GM19324 (cell line): ENCODE data around the gene C6orf89.
"Not testable (repeated sequence)": the region's sequence is repeated elsewhere in the genome, so short reads cannot be mapped to it uniquely, and the experiment has no call there.

Experiments
- ATAC-seq: cut with Tn5 transposase; IDR thresholded peaks from one replicate; pipeline ENCODE4 v1.9.1; 2021; ENCODE audit warnings: mild to moderate bottlenecking, moderate library complexity; ENCODE audit not compliant: unreplicated experiment, low FRiP score

The C6orf89 gene

GRCh38 chr6:36917541-36918193 lies 31.9 kb downstream of the C6orf89 start:
- ATAC-seq, result no peak

GRCh38 chr6:36920049-36920448 lies 34.3 kb downstream of the C6orf89 start:
- no peak for ATAC-seq

GRCh38 chr6:36920546-36920945 lies 34.8 kb downstream of the C6orf89 start:
- no peak for ATAC-seq

- ATAC-seq, result no peak
Observed at GRCh38 chr6:36924131-36924530, 38.4 kb downstream of the C6orf89 start.

GRCh38 chr6:36924778-36925374 lies 39.1 kb downstream of the C6orf89 start:
- ATAC-seq, result no peak

- no peak for ATAC-seq
Observed at GRCh38 chr6:36925809-36926208, 40.1 kb downstream of the C6orf89 start.

GRCh38 chr6:36926708-36927513 lies 41.2 kb downstream of the C6orf89 start:
- no peak for ATAC-seq

GRCh38 chr6:36927691-36928546 lies 42.2 kb downstream of the C6orf89 start:
- ATAC-seq, result no peak

- ATAC-seq, result no peak
Observed at GRCh38 chr6:36928547-36928918, 42.8 kb downstream of the C6orf89 start.

GRCh38 chr6:36929152-36929551 lies 43.4 kb downstream of the C6orf89 start:
- no peak for ATAC-seq

- no peak for ATAC-seq
Observed at GRCh38 chr6:36929607-36930006, 43.9 kb downstream of the C6orf89 start.

- no peak for ATAC-seq
Observed at GRCh38 chr6:36930483-36930882, 44.7 kb downstream of the C6orf89 start.

GRCh38 chr6:36933102-36933501 lies 47.4 kb downstream of the C6orf89 start:
- ATAC-seq, result no peak

- ATAC-seq, result no peak
Observed at GRCh38 chr6:36933519-36933918, 47.8 kb downstream of the C6orf89 start.

GRCh38 chr6:36934901-36935300 lies 49.1 kb downstream of the C6orf89 start:
- no peak for ATAC-seq

GRCh38 chr6:36936824-36937223 lies 51.1 kb downstream of the C6orf89 start:
- no peak for ATAC-seq

GRCh38 chr6:36937896-36938295 lies 52.1 kb downstream of the C6orf89 start:
- ATAC-seq, result no peak

- no peak for ATAC-seq
Observed at GRCh38 chr6:36938536-36938935, 52.8 kb downstream of the C6orf89 start.

GRCh38 chr6:36939005-36939404 lies 53.3 kb downstream of the C6orf89 start:
- not testable (repeated sequence) for ATAC-seq

- ATAC-seq, result no peak
Observed at GRCh38 chr6:36940027-36940426, 54.3 kb downstream of the C6orf89 start.

- not testable (repeated sequence) for ATAC-seq
Observed at GRCh38 chr6:36941561-36941960, 55.8 kb downstream of the C6orf89 start.
